Fibroblast of upper back skin (primary cell): ENCODE results near the gene RUBCNL.
A peak's percentile ranks its signal among the peaks of the same experiment; 100 is the strongest.

Source experiments
- DNase-seq: peaks from one replicate; pipeline ENCODE4 v3.0.0-alpha.2; 2013

Gene RUBCNL

GRCh38 chr13:46297361-46297811 lies 89.7 kb downstream of the RUBCNL start:
- peak; percentile 63 for DNase-seq

GRCh38 chr13:46296921-46297320 lies 90.1 kb downstream of the RUBCNL start:
- peak; percentile 99 for DNase-seq

GRCh38 chr13:46296115-46296822 lies 90.8 kb downstream of the RUBCNL start:
- peak; percentile 99 for DNase-seq

GRCh38 chr13:46295491-46296114 lies 91.4 kb downstream of the RUBCNL start:
- DNase-seq, result peak; percentile 72

GRCh38 chr13:46293436-46293835 lies 93.6 kb downstream of the RUBCNL start:
- no peak for DNase-seq
